Fibroblast of pulmonary artery (primary cell): ENCODE data around the gene IQSEC1.
A peak's percentile ranks its signal among the peaks of the same experiment; 100 is the strongest.

Source experiments
- DNase-seq: peaks from one replicate; pipeline ENCODE4 v3.0.0-alpha.2; 2010; ENCODE audit warnings: low read depth
- H3K4me3 ChIP-seq: replicated peaks from 2 replicates; pipeline ENCODE4 v1.5.1; 2011; ENCODE audit warnings: low read depth, mild to moderate bottlenecking, control low read depth, low read length, moderate library complexity
- TF ChIP-seq, protein P1 (sequence below): IDR thresholded peaks from 2 replicates; pipeline ENCODE4 v1.5.1; 2011; ENCODE audit warnings: mild to moderate bottlenecking, control low read depth, low read length, inconsistent platforms; ENCODE audit errors: missing control alignments

Gene IQSEC1

DNA sequence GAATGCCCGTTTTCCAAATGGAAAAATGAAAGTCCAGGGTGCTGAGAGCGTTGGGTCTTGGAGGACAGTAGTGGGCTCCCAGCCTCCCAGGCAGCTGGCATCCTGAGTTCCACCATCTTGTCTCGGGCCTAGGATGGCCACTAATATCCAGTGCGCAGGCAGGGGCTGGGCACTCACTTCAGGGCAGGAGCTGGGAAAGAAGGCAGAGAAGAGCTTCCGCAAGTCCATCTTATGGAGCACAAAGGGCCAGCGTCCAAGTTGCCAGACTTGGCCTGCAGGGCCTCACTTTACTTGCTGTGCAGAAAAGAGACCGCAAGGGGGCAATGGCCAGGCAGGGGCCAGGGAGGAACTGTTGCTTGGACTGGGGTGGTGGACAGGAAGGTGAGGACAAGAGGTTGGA lies 46.1 kb downstream of the IQSEC1 start:
- no peak overlapping the region for H3K4me3 ChIP-seq
- DNase-seq = no peak
- TF ChIP-seq, protein P1, sequence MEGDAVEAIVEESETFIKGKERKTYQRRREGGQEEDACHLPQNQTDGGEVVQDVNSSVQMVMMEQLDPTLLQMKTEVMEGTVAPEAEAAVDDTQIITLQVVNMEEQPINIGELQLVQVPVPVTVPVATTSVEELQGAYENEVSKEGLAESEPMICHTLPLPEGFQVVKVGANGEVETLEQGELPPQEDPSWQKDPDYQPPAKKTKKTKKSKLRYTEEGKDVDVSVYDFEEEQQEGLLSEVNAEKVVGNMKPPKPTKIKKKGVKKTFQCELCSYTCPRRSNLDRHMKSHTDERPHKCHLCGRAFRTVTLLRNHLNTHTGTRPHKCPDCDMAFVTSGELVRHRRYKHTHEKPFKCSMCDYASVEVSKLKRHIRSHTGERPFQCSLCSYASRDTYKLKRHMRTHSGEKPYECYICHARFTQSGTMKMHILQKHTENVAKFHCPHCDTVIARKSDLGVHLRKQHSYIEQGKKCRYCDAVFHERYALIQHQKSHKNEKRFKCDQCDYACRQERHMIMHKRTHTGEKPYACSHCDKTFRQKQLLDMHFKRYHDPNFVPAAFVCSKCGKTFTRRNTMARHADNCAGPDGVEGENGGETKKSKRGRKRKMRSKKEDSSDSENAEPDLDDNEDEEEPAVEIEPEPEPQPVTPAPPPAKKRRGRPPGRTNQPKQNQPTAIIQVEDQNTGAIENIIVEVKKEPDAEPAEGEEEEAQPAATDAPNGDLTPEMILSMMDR = no peak

DNA sequence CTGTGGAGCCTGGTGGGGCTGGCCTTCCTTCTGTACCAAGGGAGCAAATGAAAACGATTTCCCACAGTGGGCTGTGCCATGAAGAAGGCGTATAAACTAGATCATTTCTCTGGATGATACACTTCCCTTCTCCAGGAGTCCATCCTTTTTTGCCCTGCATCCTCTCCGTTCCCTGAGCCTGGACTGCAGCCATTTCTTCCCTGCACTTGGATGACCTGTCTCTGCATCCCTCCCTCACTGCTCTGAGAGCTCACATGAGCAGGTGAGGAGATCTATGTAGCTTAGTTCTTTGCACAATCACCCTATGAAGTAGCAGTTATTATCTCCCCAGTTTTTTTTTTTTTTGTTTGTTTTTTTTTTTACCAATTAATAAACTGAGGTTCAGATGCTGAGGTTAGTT lies 46.7 kb downstream of the IQSEC1 start:
- H3K4me3 ChIP-seq = no peak overlapping the region
- TF ChIP-seq, protein P1 = no peak
- DNase-seq = no peak

DNA sequence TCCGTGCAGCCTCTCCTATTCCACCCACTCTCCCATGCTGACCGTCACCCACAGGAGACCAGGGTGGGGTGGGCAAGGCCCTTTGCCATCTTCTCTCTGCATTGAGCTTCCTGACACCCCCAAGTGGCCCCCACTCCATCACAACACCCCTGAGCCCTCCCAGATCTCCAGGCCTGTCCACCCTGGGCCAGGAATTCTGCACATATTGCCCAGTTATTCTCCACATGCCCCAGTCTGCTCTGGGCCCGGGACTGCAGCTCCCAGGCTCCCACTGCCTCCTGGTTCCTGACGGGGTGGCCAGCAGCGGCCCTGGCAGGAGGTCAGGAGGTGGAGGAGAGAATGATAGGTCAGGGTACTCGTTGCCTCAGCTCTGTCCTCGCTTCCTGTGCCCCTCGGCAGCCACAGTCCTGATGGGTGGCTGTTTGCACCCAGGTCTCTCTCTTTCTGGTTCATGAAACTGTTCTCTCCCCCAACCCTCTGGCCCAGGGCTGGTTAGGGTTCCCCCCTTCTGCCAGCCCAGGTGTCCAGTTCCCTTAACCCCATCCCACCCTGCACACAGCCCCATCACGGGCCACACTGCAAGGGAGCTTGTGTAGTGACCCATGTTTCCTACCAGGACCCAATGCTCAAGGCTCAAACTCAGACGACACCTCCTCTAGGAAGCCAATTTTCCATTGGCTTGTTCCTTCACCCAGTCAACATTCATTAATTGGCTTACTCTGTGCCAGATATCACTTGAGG lies 47.3 kb downstream of the IQSEC1 start:
- no peak overlapping the region for H3K4me3 ChIP-seq
- TF ChIP-seq, protein P1 = no peak
- no peak for DNase-seq

DNA sequence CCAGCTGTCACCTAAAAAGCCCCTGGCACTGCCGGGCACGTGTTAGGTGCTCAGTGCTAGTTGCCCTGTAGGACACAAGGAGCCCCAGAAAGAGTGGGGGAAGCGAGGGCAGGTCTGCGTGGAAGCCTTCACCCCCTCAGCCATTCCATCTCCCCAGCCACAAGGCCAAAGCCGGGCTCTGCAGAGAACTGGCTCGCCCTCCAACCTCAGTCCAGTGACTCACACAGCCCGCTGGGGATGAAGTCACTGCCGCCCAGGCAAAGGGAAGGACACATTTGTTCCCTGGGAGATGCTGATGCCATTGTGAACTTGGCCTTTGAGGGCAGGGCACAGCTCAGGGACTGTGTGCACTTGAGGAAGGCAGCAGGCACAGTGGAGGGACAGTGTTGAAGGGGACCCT lies 48.1 kb downstream of the IQSEC1 start:
- no peak overlapping the region for H3K4me3 ChIP-seq
- TF ChIP-seq, protein P1 = no peak
- DNase-seq = peak; percentile 44

DNA sequence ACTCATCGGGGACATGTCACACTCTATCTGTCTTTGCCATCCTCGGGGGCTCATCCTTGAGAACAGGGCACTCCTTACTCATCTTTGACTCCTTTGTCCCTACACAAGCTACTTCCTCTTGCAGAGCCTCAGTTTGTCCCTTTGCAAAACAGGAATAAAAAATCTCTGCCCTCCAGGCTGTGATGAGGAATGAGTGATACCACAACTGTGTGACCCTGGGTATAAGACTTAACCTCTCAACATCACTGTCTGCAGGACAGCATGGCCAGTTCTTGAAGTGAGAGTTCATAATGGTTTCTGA lies 48.5 kb downstream of the IQSEC1 start:
- TF ChIP-seq, protein P1 = no peak
- no peak overlapping the region for H3K4me3 ChIP-seq

DNA sequence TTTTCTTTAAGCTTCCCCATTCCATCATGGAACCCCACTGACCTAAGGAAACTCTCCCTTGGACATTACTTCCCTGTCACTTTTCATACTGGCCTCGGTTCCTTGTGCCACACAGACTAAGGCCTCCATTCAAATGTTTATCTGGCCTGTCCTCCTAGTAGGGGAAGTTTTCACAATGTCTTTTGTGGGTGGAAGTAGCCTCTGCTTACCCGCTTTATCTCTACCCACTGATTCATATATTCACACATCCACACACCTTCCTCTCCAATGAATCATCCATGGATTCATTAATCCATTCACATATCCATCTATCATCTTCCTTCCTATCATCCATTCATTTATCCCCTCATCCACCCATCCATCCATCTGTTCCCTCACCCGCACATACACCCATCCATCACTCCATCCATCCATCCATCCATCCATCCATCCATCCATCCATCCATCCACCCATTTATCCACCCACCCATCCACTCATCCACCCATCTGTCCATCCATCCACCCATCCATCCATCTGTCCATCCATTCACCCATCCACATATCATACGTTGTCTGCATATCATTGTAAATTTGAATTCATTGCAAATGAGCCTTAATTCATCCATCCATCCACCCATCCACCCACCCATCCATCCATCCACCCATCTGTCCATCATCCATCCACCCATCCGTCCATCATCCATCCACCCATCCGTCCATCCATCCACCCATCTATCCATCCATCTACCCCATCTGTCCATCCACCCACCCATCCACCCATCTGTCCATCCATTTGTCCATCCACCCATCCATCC lies 49.1 kb downstream of the IQSEC1 start:
- DNase-seq = no peak

More for the DNA sequence above, 48.5 kb downstream of the IQSEC1 start:
- DNase-seq = no peak

More for the DNA sequence above, 49.1 kb downstream of the IQSEC1 start:
- TF ChIP-seq, protein P1 = no peak
- H3K4me3 ChIP-seq = no peak overlapping the region
